ENCODE results near the gene ZNF417. TPM values are rescaled to one million over a fixed set of nuclear protein-coding genes. Genes with fewer than 3 reads are reported as not detected.

The ZNF417 gene
- total and polyA plus RNA-seq, 2 of the 13 experiments (the other 11 are each of a cell fraction or from before 2014, with no cell fraction given) = 2.9 to 13.7 TPM

- TF ChIP-seq ZBTB39 (CRISPR knock-in tag; IDR thresholded peaks at IDR 0.05) (no peak), ZSCAN21 (CRISPR knock-in tag; IDR thresholded peaks at IDR 0.05; ENCODE audit: borderline replicate concordance) (0 out of 2 replicates have a peak, but pooled peaks have one; percentile 56), CTCF (CRISPR knock-in tag; IDR thresholded peaks at IDR 0.05) (peak; percentile 93), HNF4A (CRISPR knock-in tag; IDR thresholded peaks at IDR 0.05) (peak; percentile 20), KDM4B (CRISPR knock-in tag; IDR thresholded peaks at IDR 0.05) (no peak), ZNF468 (CRISPR knock-in tag; IDR thresholded peaks at IDR 0.05) (no peak), MAFK (conservative IDR thresholded peaks at IDR 0.05 in 1 of 2, IDR thresholded peaks at IDR 0.05 in 1 of 2; ENCODE audit: low read length in 2 of 2) (no peak), ZBTB42 (CRISPR knock-in tag; IDR thresholded peaks at IDR 0.05) (no peak), KLF11 (CRISPR knock-in tag; IDR thresholded peaks at IDR 0.05) (no peak), ATM (IDR thresholded peaks at IDR 0.05; ENCODE audit: borderline replicate concordance) (no peak), SATB2 (CRISPR knock-in tag; IDR thresholded peaks at IDR 0.05) (no peak), RFXAP (CRISPR knock-in tag; IDR thresholded peaks at IDR 0.05; ENCODE audit: borderline replicate concordance) (0 out of 2 replicates have a peak, but pooled peaks have one; percentile 28), ZNF879 (CRISPR knock-in tag; IDR thresholded peaks at IDR 0.05) (no peak), SP4 (CRISPR knock-in tag; IDR thresholded peaks at IDR 0.05) (0 out of 2 replicates have a peak, but pooled peaks have one; percentile 79), ZC3H13 (CRISPR knock-in tag; IDR thresholded peaks at IDR 0.05) (no peak), ZNF280B (CRISPR knock-in tag; IDR thresholded peaks at IDR 0.05; ENCODE audit: borderline replicate concordance) (no peak), ZNF598 (CRISPR knock-in tag; IDR thresholded peaks at IDR 0.05; ENCODE audit: borderline replicate concordance) (0 out of 2 replicates have a peak, but pooled peaks have one; percentile 53), LRRFIP1 (CRISPR knock-in tag; conservative IDR thresholded peaks at IDR 0.05) (no peak), SMC3 (IDR thresholded peaks at IDR 0.05; ENCODE audit: low read length) (0 out of 2 replicates have a peak, but pooled peaks have one; percentile 23), SNAI1 (CRISPR knock-in tag; IDR thresholded peaks at IDR 0.05; ENCODE audit: borderline replicate concordance) (no peak), E2F1 (CRISPR knock-in tag; IDR thresholded peaks at IDR 0.05) (peak; percentile 86)
Observed at GRCh38 chr19:57947419-57948134, 31.2 kb upstream of the ZNF417 start, which contains the start of gene ZNF256 (continued).

All from HepG2 (cell line).